ENCODE results near the gene CDH4. TPM values are rescaled to one million over a fixed set of nuclear protein-coding genes. Genes with fewer than 3 reads are reported as not detected.

CDH4 gene
- total and polyA plus RNA-seq, 2 donors (not counting 3 experiments of a cell fraction or from before 2014, with no cell fraction given), result 0.17 to 0.51 TPM

GRCh38 chr20:61762167-61762710 is 510.2 kb downstream of the CDH4 start:
- no peak overlapping the region for H3K4me3 ChIP-seq (replicated peaks in 1 of 3; ENCODE audit: insufficient read depth in 1 of 3, low read depth in 1 of 3, low read length in 3 of 3)
- intact Hi-C loops (cut with micrococcal nuclease) (no loop called here), dilution Hi-C loops (cut with MboI; ENCODE audit: extremely low pct_ligation_motif_present, low sequenced_read_pairs) (no loop called here)
- H3K9ac ChIP-seq (replicated peaks; ENCODE audit: extremely low read depth, insufficient read depth, low read length), result no peak overlapping the region
- no peak overlapping the region for H3K4me2 ChIP-seq (ENCODE audit: insufficient read depth, low read length)
- FAIRE-seq (no peak), DNase-seq (ENCODE audit: low read depth, low spot score) (no peak)
- no peaks in the 10 kb centered on the region for H4K20me1 ChIP-seq (replicated peaks; ENCODE audit: control insufficient read depth, extremely low read depth, insufficient read depth, low read length)
- BruUV-seq (replicated peaks), result no TSS peak
- no peak overlapping the region for H2AFZ ChIP-seq (ENCODE audit: low read depth, low read length)
- CTCF ChIA-PET, result no interaction called here
- H3K27ac ChIP-seq (ENCODE audit: insufficient read depth, low read depth, low read length), result no peak overlapping the region
- H3K36me3 ChIP-seq (ENCODE audit: control insufficient read depth in 2 of 2, extremely low read depth in 1 of 2, insufficient read depth in 2 of 2, low read length in 2 of 2), result no peaks in the 10 kb centered on the region
- no peaks in the 10 kb centered on the region for H3K4me1 ChIP-seq (ENCODE audit: control insufficient read depth, extremely low read depth, insufficient read depth, low read length)
- H3K27me3 ChIP-seq (ENCODE audit: control insufficient read depth in 2 of 2, insufficient read depth in 2 of 2, low read length in 2 of 2), result no peaks in the 10 kb centered on the region
- no peaks in the 10 kb centered on the region for H3K9me1 ChIP-seq (replicated peaks; ENCODE audit: control insufficient read depth, extremely low read depth, insufficient read depth, low read length)
- POLR2A ChIA-PET, result no interaction called here
- no peaks in the 10 kb centered on the region for H3K79me2 ChIP-seq (ENCODE audit: control insufficient read depth, insufficient read depth, low read length)
- no peak for TF ChIP-seq EZH2 (IDR thresholded peaks at IDR 0.05; ENCODE audit: borderline replicate concordance, low read depth, low read length, severe bottlenecking)
- TF ChIP-seq MYC (IDR thresholded peaks at IDR 0.05; ENCODE audit: low read depth, low read length), result no peak
- TF ChIP-seq POLR2AphosphoS5 (IDR thresholded peaks at IDR 0.05; ENCODE audit: insufficient read depth, low read depth, low read length), result no peak
- TF ChIP-seq POLR2A (IDR thresholded peaks at IDR 0.05; ENCODE audit: low read depth, low read length), result no peak
- H3K9me3 ChIP-seq (replicated peaks; ENCODE audit: control insufficient read depth, insufficient read depth, low read length), result no peaks in the 10 kb centered on the region

- no peak overlapping the region for H3K4me3 ChIP-seq (replicated peaks in 1 of 3; ENCODE audit: insufficient read depth in 1 of 3, low read depth in 1 of 3, low read length in 3 of 3)
- H2AFZ ChIP-seq (ENCODE audit: low read depth, low read length), result no peak overlapping the region
- intact Hi-C loops (cut with micrococcal nuclease) (no loop called here), dilution Hi-C loops (cut with MboI; ENCODE audit: extremely low pct_ligation_motif_present, low sequenced_read_pairs) (no loop called here)
- no peak for FAIRE-seq
- no peak for DNase-seq (ENCODE audit: low read depth, low spot score)
- no peaks in the 10 kb centered on the region for H3K27me3 ChIP-seq (ENCODE audit: control insufficient read depth in 2 of 2, insufficient read depth in 2 of 2, low read length in 2 of 2)
- H3K36me3 ChIP-seq (ENCODE audit: control insufficient read depth in 2 of 2, extremely low read depth in 1 of 2, insufficient read depth in 2 of 2, low read length in 2 of 2), result no peaks in the 10 kb centered on the region
- H3K9me3 ChIP-seq (replicated peaks; ENCODE audit: control insufficient read depth, insufficient read depth, low read length), result no peaks in the 10 kb centered on the region
- CTCF ChIA-PET, result no interaction called here
- no peak overlapping the region for H3K4me2 ChIP-seq (ENCODE audit: insufficient read depth, low read length)
- no peak overlapping the region for H3K27ac ChIP-seq (ENCODE audit: insufficient read depth, low read depth, low read length)
- no peak overlapping the region for H3K9ac ChIP-seq (replicated peaks; ENCODE audit: extremely low read depth, insufficient read depth, low read length)
- no TSS peak for BruUV-seq (replicated peaks)
- POLR2A ChIA-PET, result no interaction called here
- H3K79me2 ChIP-seq (ENCODE audit: control insufficient read depth, insufficient read depth, low read length), result no peaks in the 10 kb centered on the region
- no peaks in the 10 kb centered on the region for H4K20me1 ChIP-seq (replicated peaks; ENCODE audit: control insufficient read depth, extremely low read depth, insufficient read depth, low read length)
- TF ChIP-seq FOS (IDR thresholded peaks at IDR 0.05; ENCODE audit: borderline replicate concordance, insufficient read depth, low read length) (no peak), MYC (IDR thresholded peaks at IDR 0.05; ENCODE audit: low read depth, low read length) (no peak), EZH2 (IDR thresholded peaks at IDR 0.05; ENCODE audit: borderline replicate concordance, low read depth, low read length, severe bottlenecking) (no peak), JUN (IDR thresholded peaks at IDR 0.05; ENCODE audit: borderline replicate concordance, insufficient read depth, insufficient read length, low read depth) (no peak), POLR2A (IDR thresholded peaks at IDR 0.05; ENCODE audit: low read depth, low read length) (no peak), POLR2AphosphoS5 (IDR thresholded peaks at IDR 0.05; ENCODE audit: insufficient read depth, low read depth, low read length) (no peak), CTCF (IDR thresholded peaks at IDR 0.05; ENCODE audit: extremely low read depth in 1 of 2, insufficient read depth in 1 of 2, low read depth in 1 of 2, low read length in 2 of 2) (no peak), MAX (IDR thresholded peaks at IDR 0.05; ENCODE audit: insufficient read depth, insufficient read length) (no peak), GATA2 (IDR thresholded peaks at IDR 0.05; ENCODE audit: insufficient read depth, insufficient read length, low read depth, low read length) (no peak)
- no peaks in the 10 kb centered on the region for H3K4me1 ChIP-seq (ENCODE audit: control insufficient read depth, extremely low read depth, insufficient read depth, low read length)
- no peaks in the 10 kb centered on the region for H3K9me1 ChIP-seq (replicated peaks; ENCODE audit: control insufficient read depth, extremely low read depth, insufficient read depth, low read length)
These were observed 511.1 kb downstream of the CDH4 start for GRCh38 chr20:61762886-61763739.

All from endothelial cell of umbilical vein (primary cell).